Amniotic epithelial cell (primary cell): Measurements from ENCODE around the gene PRPF4.
"Not testable (repeated sequence)": the region's sequence is repeated elsewhere in the genome, so short reads cannot be mapped to it uniquely, and the experiment has no call there.

Experiments
- DNase-seq: peaks from one replicate; pipeline ENCODE4 v3.0.0-alpha.2; 2010; ENCODE audit warnings: low read depth

Gene PRPF4

DNA sequence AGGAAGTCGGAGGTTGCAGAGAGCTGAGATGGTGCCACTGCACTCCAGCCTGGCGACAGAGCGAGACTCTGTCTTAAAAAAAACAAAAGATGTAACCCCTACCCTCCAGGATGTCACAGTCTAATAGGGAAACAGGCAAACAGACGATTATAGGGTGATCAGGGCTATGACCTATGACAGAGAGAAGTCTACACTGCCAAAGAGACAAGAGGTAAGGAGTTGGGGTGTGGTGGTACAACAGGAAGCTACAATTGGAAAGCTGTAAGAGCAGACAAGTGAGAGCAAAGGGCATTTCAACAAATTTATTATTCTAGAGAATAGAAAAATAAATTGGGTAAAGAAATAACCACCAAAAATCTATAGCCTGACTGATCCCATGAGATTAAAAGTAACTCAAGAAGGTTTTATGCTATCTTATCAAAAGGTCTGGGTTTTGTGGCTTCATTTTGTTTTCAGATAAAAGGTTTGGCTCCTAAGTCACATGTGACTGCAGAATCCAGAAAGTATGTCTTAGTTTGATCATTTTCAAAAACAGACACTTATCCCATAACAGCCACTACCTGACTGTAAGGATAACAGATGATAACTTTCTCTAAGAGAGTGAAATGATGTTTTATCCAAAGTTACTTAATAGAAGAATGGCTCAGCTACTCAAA lies 7.4 kb upstream of the PRPF4 start:
- DNase-seq: no peak

GRCh38 chr9:113269355-113269754 lies 6.1 kb upstream of the PRPF4 start:
- no peak for DNase-seq

DNA sequence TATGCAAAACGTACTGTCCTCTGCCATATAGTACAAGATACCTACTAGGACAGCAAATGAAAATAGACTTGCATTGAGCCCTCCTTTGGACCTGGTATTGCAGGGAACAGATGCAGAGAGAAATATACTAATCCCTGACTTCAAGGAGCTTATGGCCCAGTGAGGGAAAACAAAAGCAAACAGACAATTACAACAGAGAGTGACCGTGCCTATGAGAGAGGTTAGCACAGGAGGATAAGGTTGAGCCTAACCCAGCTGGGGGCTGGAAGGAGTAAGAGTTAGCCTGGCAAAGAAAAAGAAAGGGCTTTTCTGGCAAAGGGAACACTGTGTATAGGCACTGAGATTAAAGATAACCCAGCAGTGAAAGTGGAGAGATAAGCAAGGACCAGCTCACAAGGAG lies 5.6 kb upstream of the PRPF4 start:
- no peak for DNase-seq

- DNase-seq: peak; percentile 60
Observed at GRCh38 chr9:113274474-113275156, 843 bp upstream of the PRPF4 start.

- DNase-seq: no peak
Observed at GRCh38 chr9:113278840-113279239, 3.4 kb downstream of the PRPF4 start.

DNA sequence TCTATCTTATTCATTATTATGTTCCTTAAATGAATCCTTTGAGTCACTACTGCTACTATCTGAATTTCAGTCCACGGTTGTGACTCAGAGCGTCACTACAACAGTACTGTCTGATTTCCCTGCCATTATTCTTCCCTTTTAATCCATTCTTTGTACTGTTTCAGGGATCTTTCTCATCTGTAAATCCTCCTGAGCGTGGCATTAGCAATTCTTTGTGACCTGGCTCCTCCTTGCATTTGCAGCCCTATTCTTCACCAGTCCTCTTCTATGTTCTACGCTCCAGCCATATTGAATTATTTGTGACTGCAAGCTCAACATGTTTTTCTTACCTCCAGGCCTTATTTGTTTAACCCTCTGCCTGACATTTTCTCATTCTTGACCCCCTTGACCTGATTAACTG lies 5.9 kb downstream of the PRPF4 start:
- DNase-seq: no peak

DNA sequence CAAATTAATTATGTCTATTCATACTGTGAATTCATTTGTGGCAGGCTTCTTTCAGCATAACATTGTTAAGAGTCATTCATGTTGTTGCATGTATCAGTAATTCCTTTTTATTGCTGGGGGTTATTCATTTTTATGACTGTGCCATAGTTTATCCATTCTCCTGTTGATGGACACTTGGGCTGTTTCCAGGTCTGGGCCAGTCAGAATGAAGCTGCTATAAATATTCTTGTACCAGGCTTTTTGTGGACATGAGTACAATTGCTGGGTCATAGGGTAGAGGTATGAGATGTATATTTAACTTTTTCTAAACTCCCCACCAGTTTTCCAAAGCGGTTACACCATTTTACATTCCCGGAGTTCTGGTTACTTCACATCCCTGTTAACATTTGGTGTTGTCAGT lies 13.6 kb downstream of the PRPF4 start:
- no peak for DNase-seq

DNA sequence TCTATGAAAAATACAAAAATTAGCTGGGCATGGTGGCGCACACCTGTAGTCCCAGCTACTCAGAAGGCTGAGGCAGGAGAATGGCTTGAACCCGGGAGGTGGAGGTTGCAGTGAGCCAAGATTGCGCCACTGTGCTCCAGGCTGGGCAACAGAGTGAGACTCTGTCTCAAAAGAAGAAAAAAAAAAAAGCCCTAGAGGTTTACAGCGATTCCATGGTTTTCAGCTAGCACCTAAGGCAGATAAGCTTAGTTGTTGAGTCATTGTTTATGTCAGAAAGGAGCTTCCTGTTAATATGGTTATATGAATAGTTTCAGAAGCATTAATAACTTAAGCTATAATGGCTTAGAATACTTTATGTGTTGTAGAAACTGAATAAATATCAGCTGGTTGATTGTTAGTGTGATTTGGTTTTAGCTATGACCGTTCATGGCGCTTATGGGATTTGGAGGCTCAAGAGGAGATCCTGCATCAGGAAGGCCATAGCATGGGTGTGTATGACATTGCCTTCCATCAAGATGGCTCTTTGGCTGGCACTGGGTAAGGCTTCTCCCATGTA lies 14.7 kb downstream of the PRPF4 start:
- peak; percentile 39 for DNase-seq

DNA sequence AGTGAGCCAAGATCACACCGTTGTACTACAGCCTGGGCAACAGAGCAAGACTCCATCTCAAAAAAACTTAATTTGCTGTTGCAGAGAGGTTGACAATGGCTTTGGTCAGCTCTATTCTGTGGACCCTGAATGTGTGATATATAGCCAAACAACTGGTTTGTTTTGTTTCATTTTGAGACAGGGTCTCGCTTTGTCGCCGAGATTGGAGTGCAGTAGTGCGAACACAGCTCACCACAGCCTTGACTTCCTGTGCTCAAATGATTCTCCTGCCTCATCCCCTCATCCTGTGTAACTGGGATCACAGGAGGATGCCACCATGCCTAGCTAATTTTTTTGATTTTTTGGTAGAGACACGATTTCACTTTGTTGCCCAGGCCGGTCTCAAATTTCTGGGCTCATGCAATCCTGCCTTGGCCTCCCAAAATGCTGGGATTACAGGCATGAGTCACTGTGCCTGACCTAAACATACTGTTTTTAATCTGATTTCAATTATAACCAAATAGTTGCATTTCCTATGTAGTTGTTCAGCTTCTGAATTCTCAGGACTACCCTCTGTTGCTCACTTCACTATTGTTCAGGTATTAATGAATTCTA lies 17.9 kb downstream of the PRPF4 start:
- no peak for DNase-seq

DNA sequence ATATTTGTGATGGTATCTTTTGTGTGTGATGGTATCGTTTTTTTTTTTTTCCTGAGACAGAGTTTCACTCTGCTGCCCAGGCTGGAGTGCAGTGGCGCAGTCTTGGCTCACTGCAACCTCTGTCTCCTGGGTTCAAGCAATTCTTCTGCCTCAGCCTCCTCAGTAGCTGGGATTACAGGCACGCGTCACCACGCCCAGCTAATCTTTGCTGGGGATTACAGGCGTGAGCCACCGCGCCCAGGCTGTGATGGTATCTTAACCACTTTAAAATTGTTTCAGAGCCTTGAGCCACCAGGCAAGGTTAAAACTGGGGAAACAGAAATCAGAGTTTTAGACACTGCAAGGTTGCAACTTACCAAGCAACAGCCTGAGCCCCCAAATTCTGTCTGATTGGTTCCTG lies 20.8 kb downstream of the PRPF4 start:
- DNase-seq: not testable (repeated sequence)

DNA sequence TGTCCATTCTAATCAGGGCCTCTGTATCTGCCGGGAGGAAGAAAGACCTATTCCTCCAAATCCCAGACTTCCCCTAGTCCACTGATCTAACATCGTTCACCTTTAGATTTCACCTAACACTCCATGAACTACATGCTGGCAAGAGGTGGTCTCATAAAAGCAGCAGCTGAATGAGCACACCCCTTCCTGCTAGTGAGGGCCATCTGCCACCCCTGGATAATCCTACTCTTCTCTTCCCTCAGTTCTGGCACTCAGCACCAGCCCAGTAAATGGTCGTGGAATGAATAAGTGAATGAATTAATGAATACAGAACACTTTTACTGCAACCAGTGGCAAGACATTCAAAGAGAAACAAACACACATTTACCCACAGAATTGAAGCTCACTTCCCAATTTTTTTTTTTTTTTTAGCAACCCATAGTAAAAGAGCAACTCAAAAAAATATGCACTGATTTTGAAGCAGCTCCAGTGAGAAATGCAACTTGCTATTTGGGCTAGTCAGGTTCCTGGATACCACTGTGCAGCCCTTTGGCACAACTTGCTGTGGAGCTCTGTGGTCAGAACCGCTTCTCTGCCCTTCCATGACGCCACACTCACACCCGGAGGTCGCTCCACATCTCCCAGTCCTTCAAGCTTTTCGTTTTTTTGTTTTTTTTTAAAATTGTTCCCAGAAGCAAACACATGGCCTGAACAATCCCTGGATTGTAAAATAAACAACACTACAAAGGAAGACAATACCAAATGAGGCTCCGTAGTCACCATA lies 21.5 kb downstream of the PRPF4 start:
- no peak for DNase-seq

GRCh38 chr9:113298311-113298710 lies 22.9 kb downstream of the PRPF4 start:
- no peak for DNase-seq

DNA sequence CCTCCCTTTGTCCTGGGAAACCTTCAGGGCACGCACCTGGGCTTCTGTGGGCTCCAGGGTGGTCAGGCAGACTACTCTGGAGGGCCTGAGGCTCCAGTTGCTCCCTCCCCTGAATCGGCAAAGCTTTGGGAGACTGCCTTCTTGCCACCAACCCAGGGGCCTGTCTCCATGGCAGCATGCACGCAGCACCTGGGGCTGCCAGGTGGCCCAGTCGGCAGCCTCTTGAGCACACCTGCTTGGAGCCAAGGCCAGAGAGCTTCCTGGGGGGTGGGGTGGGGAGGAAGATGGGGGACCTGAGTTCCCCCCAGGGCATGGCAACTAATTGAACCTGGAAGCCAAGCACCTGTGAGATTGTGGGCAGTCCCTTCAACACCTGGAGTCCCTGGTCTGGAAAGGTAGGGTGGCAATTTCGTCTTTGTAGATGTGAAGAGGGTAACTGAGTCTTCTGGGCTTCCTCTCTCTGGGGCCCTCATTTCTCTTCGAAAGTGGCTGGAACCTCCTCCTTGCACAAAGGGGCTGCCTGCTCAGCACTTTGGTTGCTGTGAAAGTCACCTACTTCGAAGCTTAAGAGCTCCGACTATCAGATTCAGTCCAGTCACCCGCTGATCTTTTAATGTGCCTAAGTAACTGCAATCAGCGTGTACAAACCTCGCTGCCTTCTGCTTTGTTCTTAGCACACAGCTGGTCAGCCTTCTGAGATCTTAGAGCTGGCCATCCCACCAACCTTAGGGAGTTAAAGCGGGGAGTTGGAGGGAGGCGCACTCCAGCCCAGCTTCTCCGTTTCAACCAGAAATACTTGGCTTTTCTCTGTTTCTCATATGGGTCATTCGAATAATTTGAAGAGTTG lies 23.7 kb downstream of the PRPF4 start:
- no peak for DNase-seq

DNA sequence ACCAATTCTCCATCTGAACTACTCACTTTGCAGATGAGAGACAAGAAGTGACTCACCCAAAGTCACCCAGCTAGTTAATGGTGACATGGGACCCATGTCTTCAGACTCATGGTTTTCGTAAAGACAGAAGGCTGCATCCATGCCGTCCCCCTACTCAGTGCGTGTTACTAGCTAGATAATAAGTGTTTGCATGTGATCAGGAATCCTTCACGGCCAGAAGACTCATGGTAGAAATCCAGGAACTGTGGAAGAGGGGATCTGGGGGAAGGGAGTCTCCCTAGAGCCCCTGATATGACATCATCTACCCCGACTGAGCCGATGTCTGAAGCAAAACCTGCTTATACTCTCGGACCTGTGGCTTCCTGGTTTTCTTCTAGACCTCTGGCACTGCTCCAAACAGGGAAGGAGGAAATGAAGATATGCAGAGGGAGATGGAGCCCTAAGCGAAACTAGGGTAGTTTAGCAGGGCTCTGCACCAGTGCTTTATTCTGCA lies 24.4 kb downstream of the PRPF4 start:
- peak; percentile 46 for DNase-seq

GRCh38 chr9:113301548-113301947 lies 26.1 kb downstream of the PRPF4 start:
- DNase-seq: no peak

DNA sequence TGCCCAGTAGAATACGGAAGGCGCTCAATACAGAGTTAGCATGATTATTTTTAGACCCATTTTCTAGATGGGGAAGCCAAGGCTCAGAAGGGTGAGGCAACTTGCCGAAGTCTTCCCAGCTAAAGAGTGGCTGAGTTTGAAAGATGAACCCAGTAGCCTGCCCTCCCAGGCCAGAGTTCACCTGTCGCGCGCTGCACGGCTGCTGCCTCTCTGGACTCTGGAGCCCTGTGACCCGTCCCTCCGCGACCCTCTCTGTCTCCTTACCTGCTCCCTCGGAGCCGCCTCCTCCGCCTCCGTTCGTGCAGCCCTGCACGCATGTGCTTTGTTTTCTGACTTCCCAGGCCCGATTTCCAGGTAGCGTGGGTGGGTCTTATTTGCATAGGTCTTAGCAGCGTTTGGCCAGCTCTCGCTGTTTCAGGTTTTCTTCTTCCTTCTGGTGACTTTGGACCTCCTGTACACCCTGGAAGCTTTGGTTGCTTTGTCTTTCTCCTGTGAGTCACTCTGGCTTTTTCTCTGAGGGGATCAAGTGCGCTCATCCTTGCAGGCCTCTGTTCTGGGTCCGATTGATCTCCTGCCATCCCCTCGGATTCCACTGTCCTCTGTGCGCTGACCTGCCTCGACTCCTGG lies 27.4 kb downstream of the PRPF4 start, which contains the start of gene RNF183:
Gene RNF183 (minus strand): TSS at position 585 of the 627 bp plus-strand sequence. CDS start 5,192 bp downstream, outside the sequence.
- DNase-seq: no peak

DNA sequence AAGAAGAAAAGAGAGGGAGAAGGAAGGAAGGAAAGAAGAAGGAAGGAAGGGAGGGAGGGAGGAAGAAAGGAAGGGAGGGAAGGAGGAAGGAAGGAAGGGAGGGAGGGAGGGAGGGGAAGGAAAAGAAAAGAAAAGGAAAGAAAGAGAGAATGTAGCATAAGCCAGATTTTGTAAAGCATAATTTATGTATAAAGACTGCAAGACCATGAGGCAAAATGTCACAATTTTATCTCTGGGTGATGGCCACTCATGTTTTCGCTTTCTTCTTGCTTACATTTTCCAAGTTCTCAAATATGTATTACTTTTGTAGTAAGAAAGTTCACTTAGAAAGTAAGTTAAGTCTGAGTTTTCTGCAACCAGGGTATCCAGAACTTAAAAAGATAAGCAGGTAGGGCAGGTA lies 31.1 kb downstream of the PRPF4 start:
- DNase-seq: no peak

- no peak for DNase-seq
Observed at GRCh38 chr9:113307396-113307975, 32.0 kb downstream of the PRPF4 start.

- DNase-seq: peak; percentile 42
Observed at GRCh38 chr9:113309204-113309813, 33.9 kb downstream of the PRPF4 start.

DNA sequence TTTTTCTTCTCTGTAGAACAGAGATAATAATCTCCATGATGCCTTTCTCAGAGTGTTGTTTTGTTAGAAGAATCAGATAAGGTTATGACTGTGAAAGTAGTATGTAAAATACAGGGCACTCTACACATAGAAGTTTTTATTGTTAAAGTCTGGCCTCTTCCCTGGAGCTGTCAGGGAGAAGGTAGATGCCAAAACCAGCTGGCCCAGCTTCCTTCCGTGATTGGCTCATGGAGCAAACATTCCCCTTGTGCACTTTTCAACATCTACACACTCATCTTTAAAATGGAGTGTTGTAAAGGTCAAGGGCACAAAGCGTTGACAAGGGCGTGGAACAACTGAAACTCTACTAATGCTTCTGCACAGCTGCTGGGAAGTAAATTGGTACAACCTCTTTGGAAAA lies 35.1 kb downstream of the PRPF4 start:
- no peak for DNase-seq
